HCT116 (cell line): ENCODE results near the gene VPS26A. TPM values are rescaled to one million over a fixed set of nuclear protein-coding genes. Genes with fewer than 3 reads are reported as not detected.

Source experiments
- ATAC-seq: fragments of 200-7000 bp; cut with Tn5 transposase; 2 replicates; pipeline ENCODE4 v1.9.1; 2020; ENCODE audit warnings: mild to moderate bottlenecking, moderate library complexity
- BruUV-seq: library from RNA; stranded (reverse); fragments of 400-500 nt; replicated peaks from 2 replicates; lab custom pipeline; 2021; lab: Mats Ljungman, UMichigan
- CTCF ChIA-PET: fragments of 300-600 bp; sonication (Branson Sonifier 250); formaldehyde crosslinking; loops from one replicate; lab custom pipeline; 2021; ENCODE audit warnings: antibody characterized with exemption; lab: Charles Lee
- POLR2A ChIA-PET: fragments of 300-600, 350-600 bp; sonication (Branson Sonifier 250); formaldehyde crosslinking; loops from one replicate; lab custom pipeline; 2021; ENCODE audit warnings: antibody characterized with exemption; lab: Charles Lee
- RAD21 ChIA-PET, 2 experiments: fragments of 300-600 bp; sonication (Branson Sonifier 250); formaldehyde crosslinking; loops; one replicate each; lab custom pipeline; 2023; ENCODE audit warnings: low total read pairs in 2 of 2; ENCODE audit not compliant: uncharacterized antibody in 2 of 2, unreplicated experiment in 2 of 2, low non-redundant PET in 1 of 2; lab: Charles Lee
- DNase-seq: peaks from one replicate; pipeline ENCODE4 v3.0.0-alpha.2; 2010; ENCODE audit warnings: low read depth, low spot score
- H2AFZ ChIP-seq: fragments of 200-600 bp; shearing (Covaris generic), sonication (generic); 2 replicates; pipeline ENCODE4 v1.6.1; 2017; ENCODE audit warnings: low read depth, mixed run types, mixed read lengths, antibody characterized with exemption, low read length; ENCODE audit not compliant: poor library complexity, severe bottlenecking
- H3K27ac ChIP-seq: 2 replicates; pipeline ENCODE4 v1.5.1; 2012; ENCODE audit warnings: low read depth, low read length
- H3K27me3 ChIP-seq: fragments of 200-600 bp; sonication (generic); 2 replicates; pipeline ENCODE4 v1.6.1; 2016; ENCODE audit warnings: mixed run types, low read length, mixed read lengths; ENCODE audit not compliant: insufficient read depth
- H3K36me3 ChIP-seq, 2 experiments: fragments of 200-500 bp in 1 of 2; fragments of 200-600 bp in 1 of 2; sonication (Bioruptor generic) in 1 of 2; sonication (generic) in 1 of 2; 2 replicates each; pipeline versions ENCODE4 v1.5.1 to v1.6.1; 2014 to 2016; ENCODE audit warnings: low read length in 2 of 2, inconsistent platforms in 1 of 2, mixed read lengths in 1 of 2, mixed run types in 1 of 2; ENCODE audit not compliant: insufficient read depth in 2 of 2, control insufficient read depth in 1 of 2
- H3K4me1 ChIP-seq, 2 experiments: fragments of 200-600 bp in 1 of 2; sonication (generic) in 1 of 2; 2 replicates each; pipeline versions ENCODE4 v1.5.1 to v1.6.1; 2012 to 2017; ENCODE audit warnings: low read length in 2 of 2, inconsistent platforms in 1 of 2, mild to moderate bottlenecking in 1 of 2, mixed read lengths in 1 of 2, mixed run types in 1 of 2, moderate library complexity in 1 of 2; ENCODE audit not compliant: insufficient read depth in 2 of 2, control insufficient read depth in 1 of 2
- H3K4me2 ChIP-seq: fragments of 200-600 bp; sonication (generic); 2 replicates; pipeline ENCODE4 v1.6.1; 2017; ENCODE audit warnings: mixed run types, low read length, mixed read lengths
- H3K4me3 ChIP-seq, 2 experiments: fragments of 200-600 bp in 1 of 2; sonication (generic) in 1 of 2; replicated peaks in 1 of 2; 2 replicates each; pipeline ENCODE4 v1.5.1; 2011 to 2016; ENCODE audit warnings: low read length in 2 of 2, control low read depth in 1 of 2, low read depth in 1 of 2, mild to moderate bottlenecking in 1 of 2, mixed read lengths in 1 of 2, mixed run types in 1 of 2
- H3K79me2 ChIP-seq: fragments of 200-600 bp; sonication (generic); 2 replicates; pipeline ENCODE4 v1.6.1; 2017; ENCODE audit warnings: mild to moderate bottlenecking, mixed run types, low read length, moderate library complexity, mixed read lengths; ENCODE audit not compliant: insufficient read depth
- H3K9ac ChIP-seq: fragments of 200-600 bp; sonication (generic); 2 replicates; pipeline ENCODE4 v1.6.1; 2016; ENCODE audit warnings: low read length, mixed read lengths
- H3K9me2 ChIP-seq: fragments of 200-600 bp; sonication (generic), shearing (Covaris generic); 2 replicates; pipeline ENCODE4 v1.6.1; 2017; ENCODE audit warnings: mixed run types, mild to moderate bottlenecking, moderate library complexity; ENCODE audit not compliant: insufficient read depth
- H3K9me3 ChIP-seq, 2 experiments: fragments of 200-500 bp in 1 of 2; fragments of 200-600 bp in 1 of 2; sonication (Bioruptor generic) in 1 of 2; sonication (generic) in 1 of 2; 2 replicates each; pipeline ENCODE4 v1.6.1; 2014 to 2017; ENCODE audit warnings: low read length in 2 of 2, mixed read lengths in 2 of 2, inconsistent platforms in 1 of 2, low read depth in 1 of 2, mild to moderate bottlenecking in 1 of 2, mixed run types in 1 of 2, moderate library complexity in 1 of 2; ENCODE audit not compliant: control insufficient read depth in 1 of 2, insufficient read depth in 1 of 2
- H4K20me1 ChIP-seq: fragments of 200-600 bp; sonication (generic), shearing (Covaris generic); 2 replicates; pipeline ENCODE4 v1.6.1; 2017; ENCODE audit warnings: mixed run types, mild to moderate bottlenecking, moderate library complexity; ENCODE audit not compliant: insufficient read depth
- ELF1 ChIP-seq: IDR thresholded peaks from 2 replicates; pipeline ENCODE4 v1.6.1; 2012; ENCODE audit warnings: low read depth, borderline replicate concordance
- SIN3A ChIP-seq: IDR thresholded peaks from 2 replicates; pipeline ENCODE4 v1.6.1; 2012; ENCODE audit warnings: low read depth
- intact Hi-C: fragments of 100-400 bp; cut with micrococcal nuclease; formaldehyde crosslinking; loops from 2 replicates; pipeline ENCODE4 v1.10.0; 2022
- total RNA-seq: library from RNA; stranded (reverse); gene quantifications from one replicate; pipeline ENCODE4 v1.2.1, GENCODE V29; 2021; ENCODE audit not compliant: unreplicated experiment

VPS26A gene
- total RNA-seq, 1 experiment from 2014 or later, result 65.1 TPM

DNA sequence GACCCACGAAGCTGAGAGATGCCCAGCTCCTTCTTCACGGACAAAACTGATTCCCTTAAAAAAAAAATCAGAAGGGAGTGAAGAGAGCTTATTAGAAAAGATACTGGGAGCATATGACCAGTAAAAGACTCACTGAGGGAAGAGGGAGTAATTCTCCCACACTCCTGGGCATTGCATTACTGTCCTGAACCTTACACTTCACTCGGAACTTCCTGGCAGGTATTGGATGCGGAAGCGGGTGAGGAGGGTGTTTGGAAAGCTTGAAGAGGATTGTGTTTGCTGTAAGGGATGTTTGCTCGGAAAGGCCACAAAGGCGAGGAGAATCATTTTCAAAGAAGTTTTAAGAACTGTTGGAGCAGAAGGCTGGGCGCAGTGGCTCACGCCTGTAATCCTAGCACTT is 96.5 kb downstream of the VPS26A start:
- Histone ChIP-seq H3K4me3 (no peak overlapping the region), H3K9me3 (no peaks in the 10 kb centered on the region), H3K4me2 (no peak overlapping the region), H3K27me3 (no peaks in the 10 kb centered on the region), H3K4me1 (peaks cover 55 to 79% of the 10 kb centered on the region in 2 experiments), H3K36me3 (no peaks in the 10 kb centered on the region), H3K9ac (no peak overlapping the region), H3K79me2 (no peaks in the 10 kb centered on the region), H2AFZ (no peak overlapping the region), H3K27ac (no peak overlapping the region), H3K9me2 (no peaks in the 10 kb centered on the region), H4K20me1 (no peaks in the 10 kb centered on the region)
- ATAC-seq (no peak), DNase-seq (no peak)
- BruUV-seq, result no TSS peak
- ChIA-PET CTCF (interaction anchor here (1.2 kb wide), 1 partner anchor 188 kb away, joined by 4 read pairs; no protein-coding TSS in a partner anchor), POLR2A (no interaction called here), RAD21 (no interaction called here)
- no peak for TF ChIP-seq ELF1
- no peak for TF ChIP-seq SIN3A
- intact Hi-C loops, result no loop called here

Other genes with a start within 250 kb of the VPS26A start
- 25.6 TPM for gene DDX50, start 222.9 kb upstream of the VPS26A start, total RNA-seq
- 153 TPM for gene DDX21, start 168.0 kb upstream of the VPS26A start, total RNA-seq
- 26.9 TPM for gene KIFBP, start 135.4 kb upstream of the VPS26A start, total RNA-seq
- 1.8 TPM for gene SRGN, start 36.1 kb upstream of the VPS26A start, total RNA-seq
- 59.7 TPM for gene SUPV3L1, start 56.1 kb downstream of the VPS26A start, total RNA-seq
- gene HKDC1, start 96.2 kb downstream of the VPS26A start, total RNA-seq, result 1.7 TPM
- 50.3 TPM for gene HK1, start 154.3 kb downstream of the VPS26A start, total RNA-seq